GM23338 (cell line): Measurements from ENCODE around the gene SLC30A3. TPM values are rescaled to one million over a fixed set of nuclear protein-coding genes. Genes with fewer than 3 reads are reported as not detected.

Experiments
- ATAC-seq: fragments of 200-7000 bp; cut with Tn5 transposase; 3 replicates; pipeline ENCODE4 v1.9.1; 2020
- DNase-seq: peaks from one replicate; pipeline ENCODE4 v3.0.0-alpha.2; 2015; ENCODE audit warnings: low spot score
- H2AFZ ChIP-seq: fragments of 200-600 bp; sonication (generic); 2 replicates; pipeline ENCODE4 v1.8.0; 2016; ENCODE audit warnings: antibody characterized with exemption, mild to moderate bottlenecking, moderate library complexity
- H3F3A ChIP-seq: fragments of 200-600 bp; sonication (generic); replicated peaks from 2 replicates; pipeline ENCODE4 v1.8.0; 2017; ENCODE audit warnings: antibody characterized with exemption, mixed run types, low read depth
- H3K27ac ChIP-seq: fragments of 200-600 bp; sonication (generic); 2 replicates; pipeline ENCODE4 v1.6.1; 2016; ENCODE audit warnings: low read depth
- H3K27me3 ChIP-seq: fragments of 200-600 bp; sonication (generic); 2 replicates; pipeline ENCODE4 v1.8.0; 2016; ENCODE audit warnings: mild to moderate bottlenecking, mixed run types, moderate library complexity; ENCODE audit not compliant: insufficient read depth
- H3K36me3 ChIP-seq: fragments of 200-600 bp; sonication (generic); 2 replicates; pipeline ENCODE4 v1.8.0; 2016; ENCODE audit warnings: mild to moderate bottlenecking; ENCODE audit not compliant: insufficient read depth
- H3K4me1 ChIP-seq: fragments of 200-600 bp; sonication (generic); 2 replicates; pipeline ENCODE4 v1.8.0; 2016; ENCODE audit warnings: mild to moderate bottlenecking, moderate library complexity; ENCODE audit not compliant: insufficient read depth
- H3K4me2 ChIP-seq: fragments of 200-600 bp; sonication (generic); 2 replicates; pipeline ENCODE4 v1.7.1; 2017; ENCODE audit warnings: mixed run types
- H3K4me3 ChIP-seq: fragments of 200-600 bp; sonication (generic); 2 replicates; pipeline ENCODE4 v1.6.1; 2016; ENCODE audit warnings: mixed run types
- H3K79me2 ChIP-seq: fragments of 200-600 bp; sonication (generic); replicated peaks from 2 replicates; pipeline ENCODE4 v1.8.0; 2017; ENCODE audit warnings: mild to moderate bottlenecking; ENCODE audit not compliant: insufficient read depth
- H3K9me2 ChIP-seq: fragments of 200-600 bp; sonication (generic); 2 replicates; pipeline ENCODE4 v1.8.0; 2017; ENCODE audit not compliant: insufficient read depth
- H4K20me1 ChIP-seq: fragments of 200-600 bp; sonication (generic); replicated peaks from 2 replicates; pipeline ENCODE4 v1.8.0; 2017; ENCODE audit warnings: mild to moderate bottlenecking; ENCODE audit not compliant: insufficient read depth
- H3K27ac Mint-ChIP-seq: 2 replicates; pipeline ENCODE4 v1.8.0; 2020; ENCODE audit warnings: inconsistent platforms, mild to moderate bottlenecking, moderate library complexity, mixed read lengths
- H3K27me3 Mint-ChIP-seq: 3 replicates; pipeline ENCODE4 v1.8.0; 2022; ENCODE audit warnings: low read depth, mild to moderate bottlenecking, moderate library complexity, mixed read lengths, inconsistent platforms; ENCODE audit not compliant: insufficient read depth, poor library complexity
- H3K36me3 Mint-ChIP-seq: 3 replicates; pipeline ENCODE4 v1.8.0; 2021; ENCODE audit warnings: low read depth, mild to moderate bottlenecking, inconsistent platforms, moderate library complexity, mixed read lengths
- H3K4me1 Mint-ChIP-seq: 3 replicates; pipeline ENCODE4 v1.8.0; 2020; ENCODE audit warnings: mild to moderate bottlenecking, inconsistent platforms, mixed read lengths
- H3K4me3 Mint-ChIP-seq: 3 replicates; pipeline ENCODE4 v1.8.0; 2021; ENCODE audit warnings: moderate library complexity, mild to moderate bottlenecking, inconsistent platforms, mixed read lengths
- H3K9me3 Mint-ChIP-seq: 3 replicates; pipeline ENCODE4 v1.8.0; 2020; ENCODE audit warnings: moderate library complexity, mild to moderate bottlenecking, inconsistent platforms, mixed read lengths
- CREB1 ChIP-seq: fragments of 250-450 bp; sonication (Bioruptor Pico); IDR thresholded peaks from 2 replicates; pipeline ENCODE4 v1.5.0; 2020; ENCODE audit warnings: low read depth, mild to moderate bottlenecking, moderate library complexity
- EZH2phosphoT487 ChIP-seq: fragments of 200-600 bp; sonication (generic); IDR thresholded peaks from one replicate; pipeline ENCODE4 v1.8.1; 2018; ENCODE audit warnings: antibody characterized with exemption; ENCODE audit not compliant: unreplicated experiment
- JUNB ChIP-seq: IDR thresholded peaks from one replicate; pipeline ENCODE4 v1.6.1; 2016; ENCODE audit warnings: antibody characterized with exemption; ENCODE audit not compliant: unreplicated experiment
- ZNF114 ChIP-seq: fragments of 250-450 bp; sonication (Bioruptor Pico); IDR thresholded peaks from 2 replicates; pipeline ENCODE4 v1.5.0; 2020; ENCODE audit warnings: mild to moderate bottlenecking, moderate library complexity
- ZNF331 ChIP-seq: fragments of 250-450 bp; sonication (Bioruptor Pico); IDR thresholded peaks from 2 replicates; pipeline ENCODE4 v1.5.0; 2020; ENCODE audit warnings: low read depth, mild to moderate bottlenecking, moderate library complexity
- polyA plus RNA-seq: library from polyadenylated mRNA; unstranded; fragments of >200 nt; fragmentation: Nextera tagmentation; extraction: Ambion mirVana; gene quantifications from 2 replicates; pipeline ENCODE4 v1.2.1, GENCODE V29; 2016
- total RNA-seq: library from RNA; depleted of rRNA; stranded (reverse); fragments of >200 nt; shearing (Covaris generic); gene quantifications from 2 replicates; pipeline ENCODE4 v1.2.3, GENCODE V29; 2014
- TF ChIP-seq, protein P1 (sequence below): fragments of 250-450 bp; sonication (Bioruptor Pico); IDR thresholded peaks from 2 replicates; pipeline ENCODE4 v1.5.0; 2020; ENCODE audit warnings: mild to moderate bottlenecking, moderate library complexity
- TF ChIP-seq, protein P2 (sequence below): IDR thresholded peaks from 2 replicates; pipeline ENCODE4 v1.6.1; 2016; ENCODE audit warnings: antibody characterized with exemption
- TF ChIP-seq, protein P3 (sequence below): IDR thresholded peaks from one replicate; pipeline ENCODE4 v1.6.1; 2018; ENCODE audit warnings: antibody characterized with exemption; ENCODE audit not compliant: unreplicated experiment
- TF ChIP-seq, protein P4 (sequence below), 2 experiments: fragments of 200-600 bp in 1 of 2; sonication (generic) in 1 of 2; conservative IDR thresholded peaks; 2 replicates each; pipeline versions ENCODE4 v1.5.1 to v1.6.1; 2016 to 2017; ENCODE audit warnings: antibody characterized with exemption in 2 of 2, low read depth in 2 of 2, mild to moderate bottlenecking in 2 of 2, moderate library complexity in 1 of 2

Gene SLC30A3
- total and polyA plus RNA-seq, 2 experiments from 2014 or later: 4.1 to 8.3 TPM

DNA sequence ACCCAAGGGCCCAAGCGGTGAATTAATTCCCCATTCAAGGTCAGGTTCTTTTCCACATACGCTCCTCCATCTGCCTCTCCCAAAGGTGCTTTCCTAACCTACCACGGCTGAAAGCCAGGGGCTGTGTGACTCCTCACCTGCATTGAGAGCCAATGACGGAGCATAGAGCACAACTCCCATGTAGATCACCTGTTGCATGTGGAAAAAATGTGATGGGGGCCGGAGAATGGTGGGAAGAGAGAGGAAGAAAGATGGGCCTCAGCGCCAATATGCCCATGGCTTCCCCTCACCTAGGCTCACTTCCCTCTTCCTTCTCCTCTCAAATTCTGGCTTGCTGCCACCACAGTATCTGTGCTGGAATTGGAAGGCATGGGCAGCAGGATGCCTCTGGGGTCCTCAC is 56.5 kb downstream of the SLC30A3 start (continued):
- TF ChIP-seq, protein P1, sequence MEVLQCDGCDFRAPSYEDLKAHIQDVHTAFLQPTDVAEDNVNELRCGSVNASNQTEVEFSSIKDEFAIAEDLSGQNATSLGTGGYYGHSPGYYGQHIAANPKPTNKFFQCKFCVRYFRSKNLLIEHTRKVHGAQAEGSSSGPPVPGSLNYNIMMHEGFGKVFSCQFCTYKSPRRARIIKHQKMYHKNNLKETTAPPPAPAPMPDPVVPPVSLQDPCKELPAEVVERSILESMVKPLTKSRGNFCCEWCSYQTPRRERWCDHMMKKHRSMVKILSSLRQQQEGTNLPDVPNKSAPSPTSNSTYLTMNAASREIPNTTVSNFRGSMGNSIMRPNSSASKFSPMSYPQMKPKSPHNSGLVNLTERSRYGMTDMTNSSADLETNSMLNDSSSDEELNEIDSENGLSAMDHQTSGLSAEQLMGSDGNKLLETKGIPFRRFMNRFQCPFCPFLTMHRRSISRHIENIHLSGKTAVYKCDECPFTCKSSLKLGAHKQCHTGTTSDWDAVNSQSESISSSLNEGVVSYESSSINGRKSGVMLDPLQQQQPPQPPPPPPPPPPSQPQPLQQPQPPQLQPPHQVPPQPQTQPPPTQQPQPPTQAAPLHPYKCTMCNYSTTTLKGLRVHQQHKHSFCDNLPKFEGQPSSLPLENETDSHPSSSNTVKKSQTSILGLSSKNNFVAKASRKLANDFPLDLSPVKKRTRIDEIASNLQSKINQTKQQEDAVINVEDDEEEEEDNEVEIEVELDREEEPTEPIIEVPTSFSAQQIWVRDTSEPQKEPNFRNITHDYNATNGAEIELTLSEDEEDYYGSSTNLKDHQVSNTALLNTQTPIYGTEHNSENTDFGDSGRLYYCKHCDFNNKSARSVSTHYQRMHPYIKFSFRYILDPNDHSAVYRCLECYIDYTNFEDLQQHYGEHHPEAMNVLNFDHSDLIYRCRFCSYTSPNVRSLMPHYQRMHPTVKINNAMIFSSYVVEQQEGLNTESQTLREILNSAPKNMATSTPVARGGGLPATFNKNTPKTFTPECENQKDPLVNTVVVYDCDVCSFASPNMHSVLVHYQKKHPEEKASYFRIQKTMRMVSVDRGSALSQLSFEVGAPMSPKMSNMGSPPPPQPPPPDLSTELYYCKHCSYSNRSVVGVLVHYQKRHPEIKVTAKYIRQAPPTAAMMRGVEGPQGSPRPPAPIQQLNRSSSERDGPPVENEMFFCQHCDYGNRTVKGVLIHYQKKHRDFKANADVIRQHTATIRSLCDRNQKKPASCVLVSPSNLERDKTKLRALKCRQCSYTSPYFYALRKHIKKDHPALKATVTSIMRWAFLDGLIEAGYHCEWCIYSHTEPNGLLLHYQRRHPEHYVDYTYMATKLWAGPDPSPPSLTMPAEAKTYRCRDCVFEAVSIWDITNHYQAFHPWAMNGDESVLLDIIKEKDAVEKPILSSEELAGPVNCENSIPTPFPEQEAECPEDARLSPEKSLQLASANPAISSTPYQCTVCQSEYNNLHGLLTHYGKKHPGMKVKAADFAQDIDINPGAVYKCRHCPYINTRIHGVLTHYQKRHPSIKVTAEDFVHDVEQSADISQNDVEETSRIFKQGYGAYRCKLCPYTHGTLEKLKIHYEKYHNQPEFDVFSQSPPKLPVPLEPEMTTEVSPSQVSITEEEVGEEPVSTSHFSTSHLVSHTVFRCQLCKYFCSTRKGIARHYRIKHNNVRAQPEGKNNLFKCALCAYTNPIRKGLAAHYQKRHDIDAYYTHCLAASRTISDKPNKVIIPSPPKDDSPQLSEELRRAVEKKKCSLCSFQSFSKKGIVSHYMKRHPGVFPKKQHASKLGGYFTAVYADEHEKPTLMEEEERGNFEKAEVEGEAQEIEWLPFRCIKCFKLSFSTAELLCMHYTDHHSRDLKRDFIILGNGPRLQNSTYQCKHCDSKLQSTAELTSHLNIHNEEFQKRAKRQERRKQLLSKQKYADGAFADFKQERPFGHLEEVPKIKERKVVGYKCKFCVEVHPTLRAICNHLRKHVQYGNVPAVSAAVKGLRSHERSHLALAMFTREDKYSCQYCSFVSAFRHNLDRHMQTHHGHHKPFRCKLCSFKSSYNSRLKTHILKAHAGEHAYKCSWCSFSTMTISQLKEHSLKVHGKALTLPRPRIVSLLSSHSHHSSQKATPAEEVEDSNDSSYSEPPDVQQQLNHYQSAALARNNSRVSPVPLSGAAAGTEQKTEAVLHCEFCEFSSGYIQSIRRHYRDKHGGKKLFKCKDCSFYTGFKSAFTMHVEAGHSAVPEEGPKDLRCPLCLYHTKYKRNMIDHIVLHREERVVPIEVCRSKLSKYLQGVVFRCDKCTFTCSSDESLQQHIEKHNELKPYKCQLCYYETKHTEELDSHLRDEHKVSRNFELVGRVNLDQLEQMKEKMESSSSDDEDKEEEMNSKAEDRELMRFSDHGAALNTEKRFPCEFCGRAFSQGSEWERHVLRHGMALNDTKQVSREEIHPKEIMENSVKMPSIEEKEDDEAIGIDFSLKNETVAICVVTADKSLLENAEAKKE (CRISPR knock-in tag): no peak
- no peak for TF ChIP-seq JUNB
- TF ChIP-seq CREB1 (CRISPR knock-in tag): no peak
- TF ChIP-seq EZH2phosphoT487: no peak

DNA sequence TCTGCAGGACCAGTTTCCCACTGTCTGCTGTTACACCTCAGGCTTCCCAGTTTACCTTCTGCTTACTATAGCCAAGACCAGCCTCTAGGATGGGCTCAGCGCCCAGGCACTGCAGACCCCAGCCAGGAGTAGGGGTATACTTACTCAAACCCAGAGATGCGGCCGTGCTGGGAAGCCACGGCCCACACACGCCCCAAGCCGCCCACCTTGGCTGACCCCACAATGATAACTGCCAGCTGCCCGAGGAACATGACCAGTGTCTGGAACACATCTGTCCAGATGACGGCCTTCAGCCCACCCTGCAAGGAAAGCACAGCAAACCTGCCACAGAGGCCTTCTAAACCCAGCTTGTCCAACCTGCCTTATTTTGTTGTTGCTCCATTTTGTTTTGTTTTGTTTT is 57.6 kb downstream of the SLC30A3 start:
- Mint-ChIP-seq H3K36me3 (peaks cover 92% of the 10 kb centered on the region), H3K9me3 (no peaks in the 10 kb centered on the region), H3K4me3 (no peak overlapping the region), H3K4me1 (peaks cover 18% of the 10 kb centered on the region), H3K27ac (no peak overlapping the region), H3K27me3 (peaks cover 5% of the 10 kb centered on the region)
- Histone ChIP-seq H2AFZ (no peak overlapping the region), H3K27ac (no peak overlapping the region), H3K27me3 (no peaks in the 10 kb centered on the region), H3K9me2 (no peaks in the 10 kb centered on the region), H4K20me1 (peaks cover 16% of the 10 kb centered on the region), H3K4me2 (no peak overlapping the region), H3K79me2 (peaks cover 23% of the 10 kb centered on the region), H3K36me3 (peaks cover 54% of the 10 kb centered on the region), H3K4me1 (no peaks in the 10 kb centered on the region), H3F3A (no peaks in the 10 kb centered on the region), H3K4me3 (no peak overlapping the region)
- DNase-seq (no peak), ATAC-seq (no peak)
- no peak for TF ChIP-seq ZNF114
- no peak for TF ChIP-seq CREB1 (CRISPR knock-in tag)
- TF ChIP-seq JUNB: no peak
- no peak for TF ChIP-seq EZH2phosphoT487
- TF ChIP-seq, protein P2, sequence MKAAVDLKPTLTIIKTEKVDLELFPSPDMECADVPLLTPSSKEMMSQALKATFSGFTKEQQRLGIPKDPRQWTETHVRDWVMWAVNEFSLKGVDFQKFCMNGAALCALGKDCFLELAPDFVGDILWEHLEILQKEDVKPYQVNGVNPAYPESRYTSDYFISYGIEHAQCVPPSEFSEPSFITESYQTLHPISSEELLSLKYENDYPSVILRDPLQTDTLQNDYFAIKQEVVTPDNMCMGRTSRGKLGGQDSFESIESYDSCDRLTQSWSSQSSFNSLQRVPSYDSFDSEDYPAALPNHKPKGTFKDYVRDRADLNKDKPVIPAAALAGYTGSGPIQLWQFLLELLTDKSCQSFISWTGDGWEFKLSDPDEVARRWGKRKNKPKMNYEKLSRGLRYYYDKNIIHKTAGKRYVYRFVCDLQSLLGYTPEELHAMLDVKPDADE: no peak
- TF ChIP-seq, protein P3, sequence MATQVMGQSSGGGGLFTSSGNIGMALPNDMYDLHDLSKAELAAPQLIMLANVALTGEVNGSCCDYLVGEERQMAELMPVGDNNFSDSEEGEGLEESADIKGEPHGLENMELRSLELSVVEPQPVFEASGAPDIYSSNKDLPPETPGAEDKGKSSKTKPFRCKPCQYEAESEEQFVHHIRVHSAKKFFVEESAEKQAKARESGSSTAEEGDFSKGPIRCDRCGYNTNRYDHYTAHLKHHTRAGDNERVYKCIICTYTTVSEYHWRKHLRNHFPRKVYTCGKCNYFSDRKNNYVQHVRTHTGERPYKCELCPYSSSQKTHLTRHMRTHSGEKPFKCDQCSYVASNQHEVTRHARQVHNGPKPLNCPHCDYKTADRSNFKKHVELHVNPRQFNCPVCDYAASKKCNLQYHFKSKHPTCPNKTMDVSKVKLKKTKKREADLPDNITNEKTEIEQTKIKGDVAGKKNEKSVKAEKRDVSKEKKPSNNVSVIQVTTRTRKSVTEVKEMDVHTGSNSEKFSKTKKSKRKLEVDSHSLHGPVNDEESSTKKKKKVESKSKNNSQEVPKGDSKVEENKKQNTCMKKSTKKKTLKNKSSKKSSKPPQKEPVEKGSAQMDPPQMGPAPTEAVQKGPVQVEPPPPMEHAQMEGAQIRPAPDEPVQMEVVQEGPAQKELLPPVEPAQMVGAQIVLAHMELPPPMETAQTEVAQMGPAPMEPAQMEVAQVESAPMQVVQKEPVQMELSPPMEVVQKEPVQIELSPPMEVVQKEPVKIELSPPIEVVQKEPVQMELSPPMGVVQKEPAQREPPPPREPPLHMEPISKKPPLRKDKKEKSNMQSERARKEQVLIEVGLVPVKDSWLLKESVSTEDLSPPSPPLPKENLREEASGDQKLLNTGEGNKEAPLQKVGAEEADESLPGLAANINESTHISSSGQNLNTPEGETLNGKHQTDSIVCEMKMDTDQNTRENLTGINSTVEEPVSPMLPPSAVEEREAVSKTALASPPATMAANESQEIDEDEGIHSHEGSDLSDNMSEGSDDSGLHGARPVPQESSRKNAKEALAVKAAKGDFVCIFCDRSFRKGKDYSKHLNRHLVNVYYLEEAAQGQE: no peak
- TF ChIP-seq, protein P4, sequence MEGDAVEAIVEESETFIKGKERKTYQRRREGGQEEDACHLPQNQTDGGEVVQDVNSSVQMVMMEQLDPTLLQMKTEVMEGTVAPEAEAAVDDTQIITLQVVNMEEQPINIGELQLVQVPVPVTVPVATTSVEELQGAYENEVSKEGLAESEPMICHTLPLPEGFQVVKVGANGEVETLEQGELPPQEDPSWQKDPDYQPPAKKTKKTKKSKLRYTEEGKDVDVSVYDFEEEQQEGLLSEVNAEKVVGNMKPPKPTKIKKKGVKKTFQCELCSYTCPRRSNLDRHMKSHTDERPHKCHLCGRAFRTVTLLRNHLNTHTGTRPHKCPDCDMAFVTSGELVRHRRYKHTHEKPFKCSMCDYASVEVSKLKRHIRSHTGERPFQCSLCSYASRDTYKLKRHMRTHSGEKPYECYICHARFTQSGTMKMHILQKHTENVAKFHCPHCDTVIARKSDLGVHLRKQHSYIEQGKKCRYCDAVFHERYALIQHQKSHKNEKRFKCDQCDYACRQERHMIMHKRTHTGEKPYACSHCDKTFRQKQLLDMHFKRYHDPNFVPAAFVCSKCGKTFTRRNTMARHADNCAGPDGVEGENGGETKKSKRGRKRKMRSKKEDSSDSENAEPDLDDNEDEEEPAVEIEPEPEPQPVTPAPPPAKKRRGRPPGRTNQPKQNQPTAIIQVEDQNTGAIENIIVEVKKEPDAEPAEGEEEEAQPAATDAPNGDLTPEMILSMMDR (conservative IDR thresholded peaks at IDR 0.05; ENCODE audit: low read depth in 2 of 2): no peak
- TF ChIP-seq ZNF331: no peak
